ENCODE measurements around the gene ABCC8. TPM values are rescaled to one million over a fixed set of nuclear protein-coding genes. Genes with fewer than 3 reads are reported as not detected.

The ABCC8 gene
- total and polyA plus RNA-seq, 2 of the 8 experiments (the other 6 are each of a cell fraction or from before 2014, with no cell fraction given): 3.7 to 4.9 TPM

DNA sequence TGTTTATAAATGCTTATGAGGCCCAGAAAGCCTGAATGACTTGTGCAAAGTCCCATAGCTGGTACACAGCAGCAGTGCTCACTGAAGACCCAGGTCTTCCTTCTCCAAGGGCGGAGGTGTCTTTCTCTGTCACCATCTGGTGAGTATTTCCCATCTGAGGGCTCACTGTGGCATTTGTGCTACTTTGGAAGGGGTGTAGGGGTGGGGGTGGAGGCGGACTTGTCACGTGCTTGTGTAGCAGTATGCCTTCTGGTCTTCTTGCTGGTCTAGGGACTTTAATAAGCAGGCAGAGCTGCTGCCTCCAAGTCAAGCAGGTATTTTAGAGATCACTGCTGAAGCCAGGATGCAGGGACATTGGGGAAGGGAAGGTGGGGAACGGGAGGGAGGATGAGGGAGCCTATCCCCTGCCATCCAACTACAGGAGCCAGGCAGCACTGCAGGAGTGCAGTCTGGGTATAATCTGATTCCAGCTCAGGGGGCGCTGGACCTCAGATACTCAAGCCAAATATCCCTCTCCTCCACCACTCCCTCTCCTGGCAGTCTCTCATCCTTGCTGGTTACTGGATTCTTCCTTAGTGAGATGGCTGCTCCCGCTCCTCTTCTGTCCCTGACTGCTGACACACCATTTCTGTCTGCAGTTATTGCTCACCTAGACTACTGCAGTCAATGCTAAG is 3.4 kb downstream of the ABCC8 start:
- Histone ChIP-seq H3K4me2 (ENCODE audit: insufficient read depth in 1 of 2, low read depth in 2 of 2, low read length in 2 of 2) (peak overlapping the region; percentile 17 to 19; a peak in 3 of 4 replicates), H3K27me3 (replicated peaks in 1 of 4; ENCODE audit: control insufficient read depth in 3 of 4, extremely low read depth in 1 of 4, insufficient read depth in 3 of 4, low read length in 3 of 4) (peaks cover 32 to 47% (median 47%) of the 10 kb centered on the region in 4 experiments), H2BK5ac (ENCODE audit: low read depth, low read length) (no peak overlapping the region), H4K91ac (replicated peaks; ENCODE audit: insufficient read length, low read length) (no peak overlapping the region), H3K4me1 (replicated peaks in 1 of 4; ENCODE audit: control insufficient read depth in 3 of 4, insufficient read depth in 4 of 4, low read length in 3 of 4) (peaks cover 0 to 10% (median 6%) of the 10 kb centered on the region in 4 experiments; a peak in 5 of 7 replicates), H2BK12ac (ENCODE audit: low read depth, low read length) (no peak overlapping the region; the same call in 1 of the 2 replicates), H3K79me2 (ENCODE audit: control insufficient read depth in 1 of 2, insufficient read depth in 2 of 2, low read length in 2 of 2) (no peaks in the 10 kb centered on the region), H3K9ac (replicated peaks in 1 of 4; ENCODE audit: extremely low read depth in 1 of 4, low read depth in 3 of 4, low read length in 3 of 4) (no peak overlapping the region), H3K9me3 (ENCODE audit: insufficient read depth in 2 of 2, low read depth in 1 of 2, low read length in 1 of 2) (no peaks in the 10 kb centered on the region), H3K14ac (ENCODE audit: insufficient read length) (no peak overlapping the region), H3K23me2 (ENCODE audit: low read depth, low read length) (peaks cover 12% of the 10 kb centered on the region; the same call in 1 of the 2 replicates), H3K4me3 (ENCODE audit: extremely low read depth in 1 of 4, insufficient read depth in 2 of 4, low read depth in 3 of 4, low read length in 4 of 4) (no peak overlapping the region), H3K79me1 (ENCODE audit: low read depth, low read length) (no peaks in the 10 kb centered on the region), H2BK20ac (ENCODE audit: low read length) (no peak overlapping the region), H3K36me3 (ENCODE audit: control insufficient read depth in 2 of 4, insufficient read depth in 4 of 4, low read length in 3 of 4) (no peaks in the 10 kb centered on the region), H2BK120ac (replicated peaks; ENCODE audit: low read depth, low read length) (no peak overlapping the region), H2AK5ac (ENCODE audit: low read depth, low read length) (no peak overlapping the region), H4K5ac (ENCODE audit: insufficient read length, low read depth, low read length) (no peak overlapping the region), H3K4ac (replicated peaks; ENCODE audit: insufficient read length, low read depth, low read length) (no peak overlapping the region), H4K8ac (ENCODE audit: extremely low read depth, insufficient read depth, low read length) (no peak overlapping the region), H3K27ac (ENCODE audit: low read depth, low read length) (no peak overlapping the region), H2AFZ (ENCODE audit: low read length) (no peak overlapping the region), H2BK15ac (ENCODE audit: low read length) (peak overlapping the region; percentile 14), H3K18ac (ENCODE audit: extremely low read depth, low read length) (no peak overlapping the region; the same call in 1 of the 2 replicates), H4K20me1 (replicated peaks in 1 of 2; ENCODE audit: control insufficient read depth in 1 of 2, insufficient read depth in 2 of 2, low read length in 2 of 2) (peaks cover 2 to 7% of the 10 kb centered on the region in 2 experiments), H3K56ac (replicated peaks; ENCODE audit: insufficient read length, low read depth, low read length) (no peak overlapping the region), H3K23ac (ENCODE audit: insufficient read length) (no peak overlapping the region)
- DNase-seq (ENCODE audit: low read depth in 1 of 2, low spot score in 2 of 2) (peak; percentile 50 to 73), FAIRE-seq (peak; percentile 94)
- 45% methylated on average over 6 of the region's 6 CpGs; no CpG with 5 or more reads in 1 of the 2 experiments for WGBS, 2 experiments (ENCODE audit: extremely low coverage in 1 of 2, insufficient coverage in 1 of 2, insufficient read length in 1 of 2, insufficient replicate concordance in 2 of 2, low coverage in 1 of 2, low lambda C conversion rate in 2 of 2, missing lambda C conversion rate in 1 of 2)
- POLR2A ChIA-PET (ENCODE audit: partially characterized antibody): no interaction called here
- CTCF ChIA-PET (ENCODE audit: partially characterized antibody): interaction anchor here (0.6 to 10.1 kb wide), 29 partner anchors 8 to 418 kb away, joined by 3 to 111 read pairs (median 5); partner anchors contain the start of gene KCNJ11
- TF ChIP-seq TEAD4 (IDR thresholded peaks at IDR 0.05; ENCODE audit: low read depth, low read length) (peak; percentile 49; the same call in 1 of the 2 replicates), SP4 (IDR thresholded peaks at IDR 0.05; ENCODE audit: low read length) (no peak), YY1 (IDR thresholded peaks at IDR 0.05; ENCODE audit: low read depth, low read length) (peak; percentile 62; the same call in 1 of the 2 replicates), POLR2A (IDR thresholded peaks at IDR 0.05; ENCODE audit: control extremely low read depth in 1 of 2, low read depth in 2 of 2, low read length in 2 of 2) (no peak), SRF (IDR thresholded peaks at IDR 0.05; ENCODE audit: low read depth, low read length) (0 out of 2 replicates have a peak, but pooled peaks have one; percentile 12), PHF8 (conservative IDR thresholded peaks at IDR 0.05; ENCODE audit: low read depth, low read length) (no peak), RFX5 (IDR thresholded peaks at IDR 0.05; ENCODE audit: borderline replicate concordance, low read depth, low read length) (no peak)
- TF ChIP-seq, protein P1, sequence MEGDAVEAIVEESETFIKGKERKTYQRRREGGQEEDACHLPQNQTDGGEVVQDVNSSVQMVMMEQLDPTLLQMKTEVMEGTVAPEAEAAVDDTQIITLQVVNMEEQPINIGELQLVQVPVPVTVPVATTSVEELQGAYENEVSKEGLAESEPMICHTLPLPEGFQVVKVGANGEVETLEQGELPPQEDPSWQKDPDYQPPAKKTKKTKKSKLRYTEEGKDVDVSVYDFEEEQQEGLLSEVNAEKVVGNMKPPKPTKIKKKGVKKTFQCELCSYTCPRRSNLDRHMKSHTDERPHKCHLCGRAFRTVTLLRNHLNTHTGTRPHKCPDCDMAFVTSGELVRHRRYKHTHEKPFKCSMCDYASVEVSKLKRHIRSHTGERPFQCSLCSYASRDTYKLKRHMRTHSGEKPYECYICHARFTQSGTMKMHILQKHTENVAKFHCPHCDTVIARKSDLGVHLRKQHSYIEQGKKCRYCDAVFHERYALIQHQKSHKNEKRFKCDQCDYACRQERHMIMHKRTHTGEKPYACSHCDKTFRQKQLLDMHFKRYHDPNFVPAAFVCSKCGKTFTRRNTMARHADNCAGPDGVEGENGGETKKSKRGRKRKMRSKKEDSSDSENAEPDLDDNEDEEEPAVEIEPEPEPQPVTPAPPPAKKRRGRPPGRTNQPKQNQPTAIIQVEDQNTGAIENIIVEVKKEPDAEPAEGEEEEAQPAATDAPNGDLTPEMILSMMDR (IDR thresholded peaks at IDR 0.05; ENCODE audit: control extremely low read depth in 1 of 3, insufficient read depth in 1 of 3, low read depth in 1 of 3, low read length in 3 of 3): peak; percentile 84 to 100 (median 99)
- TF ChIP-seq, protein P2, sequence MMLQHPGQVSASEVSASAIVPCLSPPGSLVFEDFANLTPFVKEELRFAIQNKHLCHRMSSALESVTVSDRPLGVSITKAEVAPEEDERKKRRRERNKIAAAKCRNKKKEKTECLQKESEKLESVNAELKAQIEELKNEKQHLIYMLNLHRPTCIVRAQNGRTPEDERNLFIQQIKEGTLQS (IDR thresholded peaks at IDR 0.05; ENCODE audit: insufficient read depth, low read depth, low read length): peak; percentile 51; the same call in 1 of the 2 replicates
